Common myeloid progenitor, CD34-positive (primary cell): ENCODE results near the gene TSACC.
"Not testable (repeated sequence)": the region's sequence is repeated elsewhere in the genome, so short reads cannot be mapped to it uniquely, and the experiment has no call there.

ENCODE experiments used
- CTCF ChIA-PET: fragments of 350-600 bp; sonication (Branson Sonifier 250); formaldehyde crosslinking; loops from one replicate; lab custom pipeline; 2021; ENCODE audit warnings: antibody characterized with exemption; lab: Charles Lee
- POLR2A ChIA-PET: fragments of 350-600 bp; sonication (Branson Sonifier 250); formaldehyde crosslinking; loops from one replicate; lab custom pipeline; 2021; ENCODE audit warnings: antibody characterized with exemption; lab: Charles Lee
- DNase-seq, 3 donors: peaks; one replicate each; pipeline versions ENCODE4 v3.0.0 to v3.0.0-alpha.2; 2013
- H3K27ac ChIP-seq, 2 experiments: 1 replicate in 1 of 2; 2 replicates in 1 of 2; pipeline ENCODE4 v1.7.0; 2013; ENCODE audit warnings: inconsistent platforms in 2 of 2, low read length in 2 of 2, mild to moderate bottlenecking in 2 of 2, low read depth in 1 of 2, moderate library complexity in 1 of 2; ENCODE audit not compliant: severe bottlenecking in 2 of 2, insufficient read depth in 1 of 2, poor library complexity in 1 of 2
- H3K27me3 ChIP-seq, 5 experiments: replicated peaks in 2 of 5; 1 replicate in 3 of 5; 2 replicates in 2 of 5; pipeline versions ENCODE4 v1.6.1 to v1.7.0; 2013; ENCODE audit warnings: low read length in 4 of 5, mild to moderate bottlenecking in 2 of 5, moderate library complexity in 2 of 5, inconsistent platforms in 1 of 5; ENCODE audit not compliant: insufficient read depth in 5 of 5, control insufficient read depth in 4 of 5
- H3K36me3 ChIP-seq, 4 experiments: 1 replicate in 2 of 4; 2 replicates in 2 of 4; pipeline versions ENCODE4 v1.6.1 to v1.7.0; 2013; ENCODE audit warnings: low read length in 3 of 4, control low read depth in 1 of 4, mild to moderate bottlenecking in 1 of 4; ENCODE audit not compliant: control insufficient read depth in 4 of 4, insufficient read depth in 4 of 4
- H3K4me1 ChIP-seq, 4 experiments: 1 replicate in 3 of 4; 2 replicates in 1 of 4; pipeline versions ENCODE4 v1.6.1 to v1.7.1; 2013; ENCODE audit warnings: low read length in 3 of 4, mild to moderate bottlenecking in 3 of 4, control low read depth in 1 of 4, inconsistent platforms in 1 of 4, moderate library complexity in 1 of 4; ENCODE audit not compliant: control insufficient read depth in 4 of 4, insufficient read depth in 4 of 4; ENCODE audit errors: control extremely low read depth in 1 of 4
- H3K4me3 ChIP-seq, 7 experiments: 1 replicate in 4 of 7; 2 replicates in 3 of 7; pipeline versions ENCODE4 v1.5.1 to v1.7.0; 2013; ENCODE audit warnings: mild to moderate bottlenecking in 7 of 7, low read length in 6 of 7, moderate library complexity in 6 of 7, inconsistent platforms in 2 of 7, low read depth in 2 of 7, control low read depth in 1 of 7; ENCODE audit not compliant: insufficient read depth in 4 of 7, control insufficient read depth in 1 of 7; ENCODE audit errors: extremely low read depth in 1 of 7
- H3K9me3 ChIP-seq, 5 experiments: 1 replicate in 4 of 5; 2 replicates in 1 of 5; pipeline versions ENCODE4 v1.6.1 to v1.7.1; 2013; ENCODE audit warnings: low read length in 4 of 5, mild to moderate bottlenecking in 2 of 5, inconsistent platforms in 1 of 5, low read depth in 1 of 5, moderate library complexity in 1 of 5; ENCODE audit not compliant: control insufficient read depth in 4 of 5, insufficient read depth in 2 of 5; ENCODE audit errors: control extremely low read depth in 1 of 5
- WGBS: methylation state at CpG from one replicate; pipeline ENCODE4 v1.1.5; 2013; ENCODE audit not compliant: insufficient coverage; 5-methylcytosine and 5-hydroxymethylcytosine counted together

The TSACC gene

DNA sequence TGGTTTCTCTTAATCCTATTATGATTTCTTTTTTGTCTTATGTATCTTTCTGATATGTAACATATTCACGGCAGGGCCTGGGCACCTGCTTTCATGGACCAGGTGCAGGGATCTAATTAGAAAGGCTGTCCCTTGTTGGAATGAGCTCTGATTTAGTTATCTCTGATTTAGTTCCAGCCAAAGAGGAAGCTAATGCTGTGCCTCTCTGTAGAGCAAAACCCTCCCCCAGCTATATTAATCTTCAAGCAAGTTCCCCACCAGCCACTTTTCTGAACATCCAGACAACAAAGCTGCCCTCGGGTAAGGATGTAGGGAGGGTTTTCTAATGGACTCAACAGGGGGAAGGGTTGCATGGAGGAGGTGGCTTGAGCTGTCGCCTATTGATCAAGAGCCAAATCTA is 6.1 kb downstream of the TSACC start:
- CTCF ChIA-PET, result interaction anchor here (0.6 to 1.1 kb wide), 7 partner anchors 9 to 258 kb away, joined by 3 to 7 read pairs (median 3); no protein-coding TSS in a partner anchor
- DNase-seq, result no peak
- Histone ChIP-seq H3K4me1 (no peaks in the 10 kb centered on the region), H3K9me3 (no peaks in the 10 kb centered on the region), H3K36me3 (no peaks in the 10 kb centered on the region), H3K4me3 (no peak overlapping the region), H3K27ac (no peak overlapping the region), H3K27me3 (peaks cover 0 to 9% (median 0%) of the 10 kb centered on the region in 5 experiments)
- WGBS, result 100% methylated on average over 1 of the region's 3 CpGs
- POLR2A ChIA-PET, result no interaction called here

DNA sequence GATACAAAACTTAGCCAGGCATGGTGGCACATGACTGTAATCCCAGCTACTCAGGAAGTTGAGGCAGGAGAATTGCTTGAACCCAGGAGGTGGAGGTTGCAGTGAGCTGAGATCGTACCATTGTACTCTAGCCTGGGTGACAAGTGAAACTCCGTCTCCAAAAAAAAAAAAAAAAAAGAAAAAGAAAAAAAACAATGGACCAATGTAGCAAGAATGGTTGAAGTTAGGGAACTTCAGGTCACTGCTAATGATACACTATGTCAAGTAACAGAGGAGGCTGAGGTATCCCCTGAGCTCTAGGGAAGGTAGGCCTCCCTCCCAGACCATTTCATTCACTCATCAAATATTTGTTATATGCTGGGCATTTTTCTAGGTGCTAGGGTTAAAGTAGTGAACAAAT is 7.7 kb downstream of the TSACC start:
- H3K4me1 ChIP-seq, H3K36me3 ChIP-seq, H3K4me3 ChIP-seq, H3K27ac ChIP-seq, H3K9me3 ChIP-seq, DNase-seq, POLR2A ChIA-PET, H3K27me3 ChIP-seq: not testable (repeated sequence)
- CTCF ChIA-PET, result interaction anchor here (0.7 to 2.4 kb wide), 3 partner anchors 8 to 100 kb away, joined by 3 to 8 read pairs (median 3); partner anchors contain the start of genes CCT3 and TSACC
- 100% methylated on average over 1 of the region's 2 CpGs for WGBS

DNA sequence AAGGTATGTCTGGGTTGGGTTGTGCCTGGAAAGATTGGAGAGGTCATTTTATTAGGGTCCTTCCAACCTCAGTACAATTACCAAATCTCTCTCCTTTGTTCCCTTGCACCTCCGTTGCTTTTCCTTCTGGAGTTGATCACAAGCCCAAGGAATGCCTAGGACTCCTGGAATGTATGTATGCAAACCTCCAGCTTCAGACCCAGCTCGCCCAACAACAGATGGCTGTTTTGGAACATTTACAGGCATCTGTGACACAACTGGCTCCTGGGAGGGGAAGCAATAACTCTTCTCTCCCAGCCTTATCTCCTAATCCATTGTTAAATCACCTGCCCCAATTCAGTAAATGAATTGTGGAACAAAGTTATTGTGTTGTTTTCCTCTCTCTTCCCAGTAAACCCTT is 8.3 kb downstream of the TSACC start:
- Histone ChIP-seq H3K4me1 (no peaks in the 10 kb centered on the region), H3K27me3 (peaks cover 0 to 9% (median 0%) of the 10 kb centered on the region in 5 experiments), H3K9me3 (no peaks in the 10 kb centered on the region), H3K36me3 (no peaks in the 10 kb centered on the region), H3K27ac (no peak overlapping the region), H3K4me3 (no peak overlapping the region)
- WGBS, result 96% methylated on average over 2 of the region's 2 CpGs
- ChIA-PET POLR2A (no interaction called here), CTCF (interaction anchor here (0.7 to 2.4 kb wide), 2 partner anchors 9 to 99 kb away, joined by 3 to 8 read pairs; partner anchors contain the start of genes CCT3 and TSACC)
- DNase-seq, result no peak

DNA sequence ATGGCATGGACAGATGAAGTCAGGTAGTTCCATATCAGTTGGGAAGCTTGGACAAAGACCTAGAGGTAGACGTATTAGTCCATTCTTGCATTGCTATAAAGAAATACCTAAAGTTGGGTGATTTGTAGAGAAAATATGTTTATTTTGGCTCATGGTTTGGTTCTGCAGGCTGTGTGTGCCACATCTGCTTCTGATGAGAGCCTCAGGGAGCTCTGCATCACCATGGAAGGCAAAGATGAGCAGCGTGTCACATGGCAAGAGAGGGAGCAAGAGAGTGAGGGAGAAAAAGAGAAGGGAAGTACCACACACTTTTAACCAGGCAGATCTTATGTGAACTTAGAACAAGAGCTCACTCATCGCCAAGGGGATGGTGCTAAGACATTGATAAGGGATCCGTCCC is 9.0 kb downstream of the TSACC start:
- Histone ChIP-seq H3K27ac (no peak overlapping the region), H3K9me3 (no peaks in the 10 kb centered on the region), H3K4me3 (no peak overlapping the region), H3K27me3 (peaks cover 0 to 9% (median 0%) of the 10 kb centered on the region in 5 experiments), H3K4me1 (no peaks in the 10 kb centered on the region), H3K36me3 (no peaks in the 10 kb centered on the region)
- ChIA-PET POLR2A (no interaction called here), CTCF (interaction anchor here (1.1 to 2.4 kb wide), 5 partner anchors 11 to 99 kb away, joined by 3 to 8 read pairs (median 3); no protein-coding TSS in a partner anchor)
- DNase-seq, result no peak
- WGBS, result 100% methylated on average over 2 of the region's 4 CpGs

DNA sequence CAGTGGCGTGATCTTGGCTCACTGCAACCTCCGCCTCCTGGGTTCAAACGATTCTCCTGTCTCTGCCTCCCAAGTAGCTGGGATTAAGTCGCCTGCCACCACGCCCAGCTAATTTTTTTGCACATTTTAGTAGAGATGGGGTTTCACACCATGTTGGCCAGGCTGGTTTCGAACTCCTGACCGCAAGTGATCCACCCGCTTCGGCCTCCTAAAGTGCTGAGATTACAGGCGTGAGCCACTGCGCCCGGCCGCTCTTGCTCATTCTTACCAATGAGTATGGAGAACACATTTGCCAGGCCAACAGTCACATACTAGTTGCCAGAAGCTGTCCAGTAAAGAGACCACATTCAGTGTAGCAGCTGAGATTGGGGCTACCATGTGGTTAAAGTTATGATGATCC is 14.2 kb downstream of the TSACC start:
- peaks cover 0 to 11% (median 2%) of the 10 kb centered on the region in 5 experiments for H3K27me3 ChIP-seq
- H3K36me3 ChIP-seq, DNase-seq, H3K9me3 ChIP-seq, H3K4me3 ChIP-seq, H3K4me1 ChIP-seq, H3K27ac ChIP-seq: not testable (repeated sequence)
- WGBS, result 96% methylated on average over 12 of the region's 13 CpGs
- ChIA-PET POLR2A (interaction anchor here (0.6 kb wide), 1 partner anchor 11 kb away, joined by 6 read pairs; no protein-coding TSS in a partner anchor), CTCF (interaction anchor here (1.1 kb wide), 1 partner anchor 94 kb away, joined by 3 read pairs; no protein-coding TSS in a partner anchor)

DNA sequence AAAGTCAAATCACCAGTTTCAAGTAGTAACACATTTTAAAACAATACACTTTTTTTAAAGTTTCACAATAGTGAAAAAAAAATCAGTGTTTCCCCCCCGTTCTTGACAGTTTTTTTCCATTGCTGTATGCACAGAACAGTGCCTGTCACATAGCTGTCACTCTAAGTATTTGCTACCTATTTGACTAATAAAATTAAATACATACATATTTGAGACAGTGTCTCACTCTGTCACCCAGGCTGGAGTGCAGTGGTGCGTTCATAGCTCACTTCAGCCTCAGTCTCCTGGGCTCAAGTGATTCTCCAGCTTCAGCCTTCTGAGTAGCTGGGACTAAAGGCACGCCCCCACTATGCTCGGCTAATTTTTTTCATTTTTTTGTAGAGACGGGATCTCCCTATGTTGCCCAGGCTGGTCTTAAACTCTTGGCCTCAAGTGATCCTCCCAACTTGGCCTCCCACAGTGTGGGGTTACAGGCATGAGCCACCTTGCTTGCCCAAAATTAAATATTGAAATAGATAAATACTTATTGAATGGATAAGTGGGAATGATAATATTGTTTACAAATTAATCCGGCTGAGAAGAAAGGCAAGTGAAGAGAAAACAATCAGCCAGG is 18.0 kb downstream of the TSACC start:
- H3K4me3 ChIP-seq, result no peak overlapping the region
- no peaks in the 10 kb centered on the region for H3K36me3 ChIP-seq
- H3K4me1 ChIP-seq, result peaks cover 0 to 7% (median 5%) of the 10 kb centered on the region in 4 experiments
- 81% methylated on average over 6 of the region's 6 CpGs for WGBS
- POLR2A ChIA-PET, result interaction anchor here (0.7 kb wide), 1 partner anchor 21 kb away, joined by 3 read pairs; no protein-coding TSS in a partner anchor
- CTCF ChIA-PET, result interaction anchor here (0.7 to 1.5 kb wide), 8 partner anchors 10 to 89 kb away, joined by 3 to 5 read pairs (median 3); no protein-coding TSS in a partner anchor
- H3K27me3 ChIP-seq, result peaks cover 0 to 11% (median 4%) of the 10 kb centered on the region in 5 experiments
- DNase-seq, result no peak
- H3K9me3 ChIP-seq, result no peaks in the 10 kb centered on the region
- H3K27ac ChIP-seq, result no peak overlapping the region
